ENCODE data around the gene PPP6R2.
A peak's percentile ranks its signal among the peaks of the same experiment; 100 is the strongest.
"Not testable (repeated sequence)": the region's sequence is repeated elsewhere in the genome, so short reads cannot be mapped to it uniquely, and the experiment has no call there.

The PPP6R2 gene

DNA sequence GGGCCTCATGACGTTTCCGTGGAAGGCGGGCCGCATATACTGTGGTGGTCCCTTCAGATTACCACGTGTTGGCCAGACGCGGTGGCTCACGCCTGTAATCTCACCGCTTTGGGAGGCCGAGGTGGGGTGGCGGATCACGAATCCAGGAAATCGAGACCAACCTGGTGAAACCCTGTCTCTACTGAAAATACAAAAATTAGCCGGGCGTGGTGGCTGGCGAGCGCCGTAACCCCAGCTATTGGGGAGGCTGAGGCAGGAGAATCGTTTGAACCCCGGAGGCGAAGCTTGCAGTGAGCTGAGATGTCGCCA is 15.5 kb upstream of the PPP6R2 start:
- TF ChIP-seq, protein P1, sequence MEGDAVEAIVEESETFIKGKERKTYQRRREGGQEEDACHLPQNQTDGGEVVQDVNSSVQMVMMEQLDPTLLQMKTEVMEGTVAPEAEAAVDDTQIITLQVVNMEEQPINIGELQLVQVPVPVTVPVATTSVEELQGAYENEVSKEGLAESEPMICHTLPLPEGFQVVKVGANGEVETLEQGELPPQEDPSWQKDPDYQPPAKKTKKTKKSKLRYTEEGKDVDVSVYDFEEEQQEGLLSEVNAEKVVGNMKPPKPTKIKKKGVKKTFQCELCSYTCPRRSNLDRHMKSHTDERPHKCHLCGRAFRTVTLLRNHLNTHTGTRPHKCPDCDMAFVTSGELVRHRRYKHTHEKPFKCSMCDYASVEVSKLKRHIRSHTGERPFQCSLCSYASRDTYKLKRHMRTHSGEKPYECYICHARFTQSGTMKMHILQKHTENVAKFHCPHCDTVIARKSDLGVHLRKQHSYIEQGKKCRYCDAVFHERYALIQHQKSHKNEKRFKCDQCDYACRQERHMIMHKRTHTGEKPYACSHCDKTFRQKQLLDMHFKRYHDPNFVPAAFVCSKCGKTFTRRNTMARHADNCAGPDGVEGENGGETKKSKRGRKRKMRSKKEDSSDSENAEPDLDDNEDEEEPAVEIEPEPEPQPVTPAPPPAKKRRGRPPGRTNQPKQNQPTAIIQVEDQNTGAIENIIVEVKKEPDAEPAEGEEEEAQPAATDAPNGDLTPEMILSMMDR (conservative IDR thresholded peaks at IDR 0.05): no peak
- no peak for TF ChIP-seq ZFX (IDR thresholded peaks at IDR 0.05)
- H3K27ac ChIP-seq: peak overlapping the region; percentile 93

GRCh38 chr22:50329236-50329635 is 13.9 kb upstream of the PPP6R2 start:
- H3K27ac ChIP-seq: no peak overlapping the region
- no peak for TF ChIP-seq ZFX (IDR thresholded peaks at IDR 0.05)
- TF ChIP-seq, protein P1 (conservative IDR thresholded peaks at IDR 0.05): no peak

GRCh38 chr22:50334433-50334832 is 8.7 kb upstream of the PPP6R2 start:
- H3K27ac ChIP-seq: not testable (repeated sequence)

GRCh38 chr22:50337262-50338041 is 5.7 kb upstream of the PPP6R2 start:
- no peak overlapping the region for H3K27ac ChIP-seq
- TF ChIP-seq, protein P1 (conservative IDR thresholded peaks at IDR 0.05): no peak
- TF ChIP-seq ZFX (IDR thresholded peaks at IDR 0.05): no peak

- no peak for TF ChIP-seq ZFX (IDR thresholded peaks at IDR 0.05)
- TF ChIP-seq, protein P1 (conservative IDR thresholded peaks at IDR 0.05): no peak
- H3K27ac ChIP-seq: no peak overlapping the region
Measured at GRCh38 chr22:50338042-50338573, 5.0 kb upstream of the PPP6R2 start.

- no peak for TF ChIP-seq ZFX (IDR thresholded peaks at IDR 0.05)
- TF ChIP-seq, protein P1 (conservative IDR thresholded peaks at IDR 0.05): no peak
- H3K27ac ChIP-seq: no peak overlapping the region
Measured at GRCh38 chr22:50338860-50339462, 4.2 kb upstream of the PPP6R2 start.

DNA sequence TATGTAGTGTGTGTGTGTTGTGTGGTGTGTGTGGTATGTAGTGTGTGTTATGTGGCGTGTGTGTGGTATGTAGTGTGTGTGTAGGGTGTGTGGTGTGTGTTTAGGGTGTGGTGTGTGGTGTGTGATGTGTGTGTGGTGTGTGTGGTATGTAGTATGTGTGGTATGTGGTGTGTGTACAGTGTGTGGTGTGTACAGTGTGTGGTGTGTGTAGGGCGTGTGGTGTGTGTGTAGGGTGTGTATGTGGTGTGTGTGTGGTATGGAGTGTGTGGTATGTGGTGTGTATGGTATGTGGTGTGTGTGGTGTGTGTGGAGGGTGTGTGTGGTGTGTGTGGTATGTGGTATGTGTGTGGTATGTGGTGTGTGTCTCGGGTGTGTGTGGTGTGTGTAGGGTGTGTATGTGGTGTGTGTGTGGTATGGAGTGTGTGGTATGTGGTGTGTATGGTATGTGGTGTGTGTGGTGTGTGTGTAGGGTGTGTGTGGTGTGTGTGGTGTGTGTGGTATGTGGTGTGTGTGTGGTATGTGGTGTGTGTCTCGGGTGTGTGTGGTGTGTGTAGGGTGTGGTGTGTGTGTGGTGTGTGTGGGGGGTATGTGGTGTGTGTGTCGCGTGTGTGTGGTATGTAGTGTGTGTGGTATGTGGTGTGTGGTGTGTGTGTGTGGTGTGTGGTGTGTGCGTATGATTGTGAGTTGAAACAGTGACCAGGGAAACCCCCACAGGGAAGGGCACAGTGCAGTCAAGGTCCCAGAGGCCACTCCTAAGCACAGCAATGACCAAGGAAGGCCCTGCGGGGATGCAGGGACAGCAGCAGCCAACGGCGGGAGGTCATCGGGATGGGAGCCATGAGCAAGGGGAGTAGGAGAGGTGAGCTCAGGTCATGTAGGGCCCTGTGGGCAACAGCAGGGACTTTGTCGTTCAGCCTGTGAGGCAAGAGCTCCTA is 2.9 kb upstream of the PPP6R2 start:
- no peak for TF ChIP-seq ZFX (IDR thresholded peaks at IDR 0.05)
- TF ChIP-seq, protein P1 (conservative IDR thresholded peaks at IDR 0.05): no peak
- no peak overlapping the region for H3K27ac ChIP-seq

Data from C4-2B (cell line).